ENCODE results near the gene C3orf49.

Gene C3orf49

DNA sequence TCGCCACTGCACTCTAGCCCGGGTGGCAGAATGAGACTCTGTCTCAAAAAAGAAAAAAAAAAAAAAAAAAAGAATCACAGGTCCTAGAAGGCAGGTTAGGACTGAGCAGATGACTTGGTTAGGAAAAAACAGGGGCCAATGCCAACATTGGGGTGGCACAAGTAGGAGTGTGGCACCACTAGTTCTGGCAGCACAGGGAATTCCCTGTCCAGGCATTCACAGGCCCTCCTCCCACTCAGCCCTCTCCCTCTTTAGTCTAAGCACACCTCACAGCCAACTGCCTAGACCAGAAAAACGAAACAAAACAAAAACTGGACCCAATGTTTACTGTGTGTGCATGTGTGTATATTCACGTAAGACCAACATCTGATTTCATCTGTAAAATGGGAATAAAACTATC is 34.0 kb downstream of the C3orf49 start:
- DNase-seq, result no peak

GRCh38 chr3:63855333-63855940 is 36.3 kb downstream of the C3orf49 start:
- DNase-seq, result no peak

DNA sequence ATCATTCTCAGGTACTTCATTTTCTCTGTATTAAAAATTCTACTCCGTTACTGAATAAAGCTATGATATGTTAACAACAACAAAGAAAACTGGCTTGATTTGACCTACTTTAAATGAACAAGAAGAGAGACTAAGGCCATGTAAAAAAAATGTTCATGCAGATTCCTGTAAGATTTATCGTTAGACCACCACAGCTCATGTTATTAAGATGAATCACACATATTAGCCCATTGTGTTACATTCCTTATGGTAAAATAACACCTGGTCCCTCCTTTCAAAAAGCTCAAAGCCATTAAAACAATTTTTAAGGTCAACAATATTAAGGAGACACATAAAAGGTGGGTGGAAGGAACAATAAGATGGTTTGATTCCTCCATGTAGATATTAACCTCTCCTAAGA is 38.2 kb downstream of the C3orf49 start:
- DNase-seq, result no peak

GRCh38 chr3:63860776-63861175 is 41.7 kb downstream of the C3orf49 start:
- no peak for DNase-seq

- no peak for DNase-seq
Measured at GRCh38 chr3:63861306-63861705, 42.2 kb downstream of the C3orf49 start.

DNA sequence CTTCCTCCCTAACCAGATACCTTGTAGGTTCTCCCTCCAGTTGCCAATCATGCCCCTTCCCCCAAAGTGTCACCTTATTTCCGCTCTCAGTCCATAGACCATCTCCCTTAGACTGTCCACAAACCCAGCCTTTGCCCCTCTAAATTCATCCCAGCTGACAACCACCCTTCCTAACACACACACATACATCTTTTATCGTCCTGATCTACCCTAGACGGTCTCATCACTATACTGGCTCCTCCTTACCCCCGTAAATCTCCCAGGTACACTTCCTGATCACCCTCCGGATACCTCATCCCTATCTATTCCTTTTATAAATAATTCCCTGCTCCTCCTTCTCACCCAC is 43.7 kb downstream of the C3orf49 start:
- DNase-seq, result no peak

GRCh38 chr3:63863150-63864007 is 44.3 kb downstream of the C3orf49 start, which contains the start of the genes ATXN7 and THOC7:
Gene ATXN7 (plus strand): TSS chr3:63863867. CDS start chr3:63912599, 48,732 bp downstream.
Gene THOC7 (minus strand): TSS chr3:63863805. CDS start chr3:63863790, 15 bp downstream.
- DNase-seq, result peak; percentile 73

DNA sequence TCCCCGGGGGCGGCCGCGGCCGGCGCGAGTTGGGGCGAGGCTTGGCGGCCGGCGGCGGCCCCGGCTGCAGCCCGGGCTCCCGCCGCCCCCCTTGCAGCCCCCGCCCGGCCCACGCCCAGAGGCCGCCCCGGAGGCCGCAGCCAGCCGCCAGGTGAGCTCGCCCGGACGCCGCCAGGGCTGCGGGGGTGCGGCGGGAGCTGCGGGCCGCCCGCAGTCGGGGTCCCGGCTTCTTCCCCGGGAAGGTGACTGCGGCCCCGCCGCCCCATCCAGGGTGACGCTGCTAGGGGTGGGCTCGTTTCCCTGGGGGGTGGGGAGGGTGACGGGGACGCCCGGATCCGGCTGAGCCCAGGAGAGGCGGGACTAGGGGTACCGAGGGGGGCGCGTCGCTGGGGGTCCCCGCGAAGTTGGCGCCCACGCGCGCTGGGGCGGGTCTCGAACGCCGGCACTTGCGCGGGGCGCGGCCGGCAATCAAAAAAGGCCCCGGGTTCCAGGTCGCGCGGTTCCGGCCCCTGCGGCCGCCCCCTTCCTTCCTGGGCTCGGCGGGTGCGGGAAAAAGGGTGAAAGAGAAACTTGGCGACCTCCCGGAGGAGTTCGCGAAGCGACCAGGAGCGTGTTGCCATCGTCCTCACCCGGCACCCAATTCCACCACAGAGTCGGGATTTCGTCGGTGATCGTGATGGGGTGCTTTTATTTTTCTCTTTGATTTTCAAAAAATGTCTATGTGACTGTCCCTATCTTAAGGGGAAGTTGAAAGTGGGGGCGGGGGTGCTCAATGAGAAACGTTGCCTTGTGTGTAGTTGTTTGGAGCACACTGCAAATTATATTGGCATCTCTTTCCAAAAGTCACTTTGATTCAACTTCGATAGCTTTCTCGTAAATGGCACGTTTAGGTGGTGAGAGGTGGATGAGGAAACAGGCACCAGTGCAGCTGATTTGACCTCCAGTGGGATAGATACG is 45.2 kb downstream of the C3orf49 start:
- DNase-seq, result peak; percentile 55

DNA sequence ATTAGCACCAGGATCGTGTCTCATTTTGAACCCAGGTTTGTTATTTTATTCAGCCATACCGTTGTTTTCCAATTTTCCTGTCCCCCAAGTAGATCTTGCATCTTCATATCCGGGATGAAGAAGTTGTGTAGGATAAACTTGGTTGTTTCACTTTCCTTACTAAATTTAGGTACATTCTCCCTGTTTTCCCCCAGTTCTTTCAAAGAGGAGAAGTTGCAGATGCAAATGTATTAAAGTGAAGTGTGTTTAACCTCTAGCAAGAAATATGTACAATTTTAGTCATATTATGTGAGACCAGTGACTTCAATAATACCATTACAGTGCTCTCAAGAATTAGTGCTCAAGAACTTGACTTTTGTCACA is 45.8 kb downstream of the C3orf49 start:
- no peak for DNase-seq

GRCh38 chr3:63867225-63867624 is 48.1 kb downstream of the C3orf49 start:
- no peak for DNase-seq

- DNase-seq, result no peak
Measured at GRCh38 chr3:63869940-63870614, 51.0 kb downstream of the C3orf49 start.

DNA sequence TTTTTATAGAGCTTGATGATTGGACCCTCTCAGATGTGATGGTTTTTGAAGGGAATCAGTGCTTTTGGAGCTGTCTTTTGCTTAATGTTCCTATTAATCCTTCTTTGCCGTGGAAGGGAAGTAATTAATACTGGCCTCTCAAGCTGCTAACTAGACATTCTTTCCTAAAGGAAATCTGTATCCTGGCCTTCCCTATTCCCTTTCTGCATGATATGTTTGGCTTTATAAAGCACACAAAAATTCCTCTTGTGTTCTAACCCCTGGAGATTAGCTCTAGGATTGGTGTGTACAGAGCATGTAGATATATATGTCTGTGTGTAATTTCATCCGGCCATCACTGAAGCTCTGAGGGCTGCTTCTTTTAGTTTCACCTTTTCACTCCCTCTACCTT is 51.5 kb downstream of the C3orf49 start:
- no peak for DNase-seq

DNA sequence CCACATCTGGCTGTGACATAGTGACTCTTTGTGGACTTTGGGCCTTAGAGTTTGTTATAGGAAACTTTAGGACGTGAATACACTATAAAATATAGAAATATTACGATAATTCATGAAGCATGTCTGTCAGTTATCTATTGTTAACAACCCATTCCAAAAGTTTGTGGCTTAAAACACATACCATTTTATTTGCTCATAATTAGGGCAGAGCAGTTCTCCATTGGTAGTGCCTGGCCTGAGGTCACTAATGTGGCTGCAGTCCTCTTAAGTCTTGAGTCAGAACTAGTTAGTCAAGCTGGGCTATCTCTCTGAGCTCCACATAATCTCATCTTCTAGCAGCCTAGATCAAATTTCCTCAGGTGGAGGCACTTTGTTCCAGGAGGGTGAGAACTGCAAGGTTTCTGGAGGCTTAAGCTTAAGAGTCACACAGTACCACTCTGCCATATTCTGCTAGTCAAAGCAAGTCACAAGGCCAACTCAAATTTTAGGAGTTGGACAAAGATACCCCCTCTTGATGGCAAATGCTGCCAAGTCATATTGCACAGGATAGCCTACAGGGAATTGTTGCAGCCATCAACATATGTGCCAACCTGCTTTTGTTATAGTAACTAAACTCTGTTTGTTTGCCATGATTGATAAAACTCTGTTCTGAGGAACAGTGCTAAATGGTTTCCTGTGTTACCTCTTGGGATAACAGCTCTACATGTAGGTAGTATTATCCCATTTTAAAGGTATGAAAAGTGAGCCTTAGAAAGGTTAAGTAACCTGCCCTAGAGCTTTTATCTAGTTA is 53.2 kb downstream of the C3orf49 start:
- DNase-seq, result no peak

GRCh38 chr3:63874769-63875168 is 55.7 kb downstream of the C3orf49 start:
- no peak for DNase-seq

DNA sequence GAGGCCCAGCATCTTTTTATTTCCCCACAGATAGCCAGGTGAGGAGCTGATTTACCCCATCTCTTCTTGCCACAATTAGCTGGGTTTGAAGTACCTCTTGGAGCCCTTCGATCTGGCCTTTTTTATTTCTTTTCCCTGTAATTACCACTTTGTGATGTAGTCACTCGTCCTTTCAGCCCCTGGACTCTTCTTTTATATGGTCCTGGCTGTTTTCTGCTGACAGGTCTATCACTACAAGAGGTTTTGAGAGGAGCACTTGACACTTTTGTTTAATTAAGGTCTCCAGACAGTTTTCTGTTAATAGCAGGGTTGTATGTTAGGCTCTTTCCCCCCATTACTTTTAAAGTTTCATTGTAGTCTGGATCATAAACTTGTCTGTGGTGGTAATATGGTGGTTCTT is 56.4 kb downstream of the C3orf49 start:
- no peak for DNase-seq

DNA sequence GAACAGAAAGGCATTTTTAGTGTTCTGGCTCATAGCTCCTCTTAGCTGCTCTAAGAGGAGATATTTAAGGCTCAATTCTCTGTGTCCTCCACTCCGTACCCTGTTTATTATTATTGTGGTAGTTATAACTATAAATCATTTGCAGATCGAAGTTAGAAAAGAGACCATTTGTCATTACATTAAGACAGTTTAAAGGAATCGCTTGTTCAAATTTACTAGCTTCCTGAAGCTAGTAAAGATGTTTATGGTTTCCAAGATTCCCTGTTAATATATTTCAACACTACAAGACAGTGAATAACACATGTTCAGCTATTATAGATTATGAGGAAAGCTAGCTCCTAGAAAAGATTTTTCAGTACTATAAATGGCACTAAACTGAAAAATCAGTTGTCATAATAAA is 57.2 kb downstream of the C3orf49 start:
- DNase-seq, result no peak

DNA sequence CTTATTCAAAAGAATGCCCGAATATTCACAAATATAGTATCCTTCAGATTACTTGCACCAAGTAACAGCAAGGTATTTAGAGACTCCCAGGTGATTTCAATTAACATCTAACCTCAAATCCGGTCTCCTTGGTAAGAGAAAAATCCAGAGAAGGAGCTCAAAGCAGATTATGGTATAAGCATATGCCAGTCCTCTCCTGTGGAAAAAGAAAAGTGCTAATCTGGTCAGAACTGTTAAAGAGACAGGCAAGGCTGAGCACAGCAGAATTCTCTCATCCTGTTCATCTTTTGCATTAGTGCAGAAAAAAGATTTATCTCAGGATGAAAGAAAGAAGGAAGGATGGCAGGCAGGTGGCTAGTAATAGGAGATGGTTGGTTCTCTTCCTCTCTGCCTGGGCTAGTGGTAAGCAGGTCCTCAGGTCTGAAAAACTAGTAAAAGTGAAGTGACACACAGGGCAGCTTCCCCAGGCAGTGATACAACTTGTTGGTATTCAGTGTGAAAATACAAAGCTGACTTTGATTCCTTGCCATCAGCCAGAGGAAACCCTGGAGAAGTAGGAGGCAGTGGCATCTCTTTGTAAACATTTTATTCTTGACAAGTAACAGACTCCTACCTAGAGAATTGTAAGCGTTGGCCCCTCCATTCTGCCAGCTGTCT is 58.8 kb downstream of the C3orf49 start:
- no peak for DNase-seq

GRCh38 chr3:63878394-63879060 is 59.4 kb downstream of the C3orf49 start:
- no peak for DNase-seq

DNA sequence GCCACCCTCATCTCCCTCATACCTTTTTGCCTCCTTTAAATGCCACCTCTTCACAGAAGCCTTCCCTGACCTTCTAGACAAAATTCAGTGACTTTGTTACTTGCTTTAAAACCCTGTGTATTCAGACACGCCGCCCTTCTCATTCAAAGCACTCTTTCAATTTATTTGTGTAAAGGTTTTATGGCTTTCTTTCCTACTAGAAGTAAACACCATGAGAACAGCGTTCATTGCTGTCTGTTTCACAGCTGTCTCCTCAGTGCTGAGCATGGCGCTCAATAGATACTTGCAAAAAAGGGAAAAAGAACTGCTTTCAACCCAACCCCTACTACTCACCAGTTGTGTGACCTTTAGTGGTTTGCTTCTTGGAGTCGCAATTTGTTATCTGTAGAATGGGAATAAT is 61.6 kb downstream of the C3orf49 start:
- no peak for DNase-seq

- no peak for DNase-seq
Measured at GRCh38 chr3:63886858-63887257, 67.8 kb downstream of the C3orf49 start.

GRCh38 chr3:63891518-63891917 is 72.4 kb downstream of the C3orf49 start:
- no peak for DNase-seq

All from stimulated activated CD4-positive, alpha-beta T cell treated with anti-CD3 and anti-CD28 coated beads, Interleukin-4, amount 100 ng/mL, for 1 hour (primary cell).